ENCODE results near the gene LY86. TPM values are rescaled to one million over a fixed set of nuclear protein-coding genes. Genes with fewer than 3 reads are reported as not detected.

LY86 gene
- total RNA-seq, 3 donors from 2014 or later, result 1.2 to 2.8 (median 1.6) TPM

DNA sequence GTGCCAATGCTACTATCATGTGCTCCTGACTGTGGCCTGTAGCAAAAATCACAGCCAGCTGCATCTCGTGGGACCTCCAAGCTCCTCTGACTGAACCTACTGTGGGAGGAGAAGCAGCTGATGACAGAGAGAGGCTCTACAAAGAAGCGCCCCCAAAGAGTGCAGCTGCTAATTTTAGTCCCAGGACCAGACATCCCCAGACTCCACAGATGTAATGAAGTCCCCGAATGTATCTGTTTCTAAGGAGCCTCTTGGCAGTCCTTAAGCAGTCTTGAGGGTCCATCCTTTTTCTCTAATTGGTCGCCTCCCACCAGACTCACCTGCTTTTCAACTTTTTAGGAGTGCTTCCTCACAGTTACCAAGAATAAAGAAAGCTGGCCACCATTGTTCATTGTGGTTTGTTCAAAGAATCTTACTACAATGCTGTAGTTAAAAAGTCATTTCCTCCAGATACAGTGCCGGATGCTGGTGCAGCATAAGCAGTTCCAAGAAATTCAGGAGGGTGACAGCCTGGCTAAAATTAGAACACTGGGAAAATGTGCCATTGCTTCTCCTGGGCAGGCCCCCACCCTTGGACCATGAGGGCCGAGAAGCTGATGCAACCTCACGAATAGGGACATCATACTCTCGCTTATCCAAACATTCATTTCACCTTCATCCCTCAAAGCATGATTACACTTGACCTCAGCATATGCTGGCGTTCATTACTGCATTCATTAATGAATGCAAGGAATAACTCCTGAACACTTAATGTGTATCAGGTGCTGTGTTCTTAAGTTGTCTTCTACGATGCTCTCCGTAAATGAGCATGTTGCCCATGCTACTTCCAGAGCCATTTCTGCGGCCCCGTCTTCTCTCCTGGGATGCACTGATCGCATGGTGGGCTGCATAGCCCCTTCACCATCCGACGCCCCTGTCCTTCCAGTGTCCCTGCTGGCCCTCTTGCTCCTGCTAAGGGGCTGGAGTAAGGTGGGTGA, 66.4 kb downstream of the LY86 start:
- DNase-seq (no peak), ATAC-seq (no peak)
- Histone ChIP-seq H3K9me3 (no peaks in the 10 kb centered on the region), H3K4me1 (ENCODE audit: low read depth) (no peaks in the 10 kb centered on the region), H3K4me3 (no peak overlapping the region), H3K36me3 (ENCODE audit: low read depth) (no peaks in the 10 kb centered on the region)
- TF ChIP-seq, protein P1, sequence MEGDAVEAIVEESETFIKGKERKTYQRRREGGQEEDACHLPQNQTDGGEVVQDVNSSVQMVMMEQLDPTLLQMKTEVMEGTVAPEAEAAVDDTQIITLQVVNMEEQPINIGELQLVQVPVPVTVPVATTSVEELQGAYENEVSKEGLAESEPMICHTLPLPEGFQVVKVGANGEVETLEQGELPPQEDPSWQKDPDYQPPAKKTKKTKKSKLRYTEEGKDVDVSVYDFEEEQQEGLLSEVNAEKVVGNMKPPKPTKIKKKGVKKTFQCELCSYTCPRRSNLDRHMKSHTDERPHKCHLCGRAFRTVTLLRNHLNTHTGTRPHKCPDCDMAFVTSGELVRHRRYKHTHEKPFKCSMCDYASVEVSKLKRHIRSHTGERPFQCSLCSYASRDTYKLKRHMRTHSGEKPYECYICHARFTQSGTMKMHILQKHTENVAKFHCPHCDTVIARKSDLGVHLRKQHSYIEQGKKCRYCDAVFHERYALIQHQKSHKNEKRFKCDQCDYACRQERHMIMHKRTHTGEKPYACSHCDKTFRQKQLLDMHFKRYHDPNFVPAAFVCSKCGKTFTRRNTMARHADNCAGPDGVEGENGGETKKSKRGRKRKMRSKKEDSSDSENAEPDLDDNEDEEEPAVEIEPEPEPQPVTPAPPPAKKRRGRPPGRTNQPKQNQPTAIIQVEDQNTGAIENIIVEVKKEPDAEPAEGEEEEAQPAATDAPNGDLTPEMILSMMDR (IDR thresholded peaks at IDR 0.05), result no peak
- intact Hi-C loops (cut with DNase I, micrococcal nuclease), result no loop called here

DNA sequence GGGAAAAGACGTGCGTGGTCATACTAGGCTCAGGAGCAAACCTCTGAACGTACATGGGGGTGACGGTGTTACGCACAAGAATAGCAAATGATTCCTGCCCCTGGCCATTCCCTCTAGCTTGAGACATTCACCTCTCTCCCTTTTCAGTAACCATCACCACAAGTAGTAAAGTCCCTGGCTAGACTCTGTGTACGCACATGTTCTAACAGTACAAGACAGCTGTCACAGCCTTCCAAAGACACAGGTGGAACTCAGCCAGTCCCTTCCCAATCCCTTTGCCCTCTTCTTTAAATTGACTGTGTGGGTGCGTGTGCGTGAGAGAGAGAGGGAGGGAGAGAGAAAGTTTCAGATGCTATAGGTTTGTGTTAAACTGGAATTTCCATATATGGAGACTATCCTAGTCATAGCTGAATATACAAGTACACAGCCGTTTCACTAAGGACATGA, 67.3 kb downstream of the LY86 start:
- ATAC-seq (no peak), DNase-seq (no peak)
- intact Hi-C loops (cut with DNase I, micrococcal nuclease), result no loop called here
- TF ChIP-seq, protein P1 (IDR thresholded peaks at IDR 0.05), result no peak
- Histone ChIP-seq H3K9me3 (no peaks in the 10 kb centered on the region), H3K36me3 (ENCODE audit: low read depth) (no peaks in the 10 kb centered on the region), H3K4me3 (no peak overlapping the region), H3K4me1 (ENCODE audit: low read depth) (no peaks in the 10 kb centered on the region)

DNA sequence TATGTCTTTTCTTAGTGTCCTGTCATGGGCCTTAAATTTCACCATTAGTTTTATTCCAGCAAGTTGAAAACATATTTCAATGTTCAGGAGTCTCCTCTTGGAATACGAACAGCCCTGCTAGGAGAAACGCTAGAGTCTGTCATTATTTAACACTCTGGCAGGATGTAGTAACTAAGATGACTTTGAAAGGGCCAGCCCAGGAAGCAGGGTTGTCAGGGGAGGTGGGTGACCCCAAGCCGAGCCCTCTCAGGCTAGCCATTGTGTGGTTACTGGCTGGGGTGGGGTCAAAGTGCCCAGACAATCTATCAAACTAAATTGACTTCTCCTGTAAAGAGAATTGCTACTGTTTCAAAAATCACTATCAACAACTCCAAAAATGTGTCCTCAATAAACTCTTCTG, 67.8 kb downstream of the LY86 start:
- no peak overlapping the region for H3K4me3 ChIP-seq
- H3K4me1 ChIP-seq (ENCODE audit: low read depth), result no peaks in the 10 kb centered on the region

DNA sequence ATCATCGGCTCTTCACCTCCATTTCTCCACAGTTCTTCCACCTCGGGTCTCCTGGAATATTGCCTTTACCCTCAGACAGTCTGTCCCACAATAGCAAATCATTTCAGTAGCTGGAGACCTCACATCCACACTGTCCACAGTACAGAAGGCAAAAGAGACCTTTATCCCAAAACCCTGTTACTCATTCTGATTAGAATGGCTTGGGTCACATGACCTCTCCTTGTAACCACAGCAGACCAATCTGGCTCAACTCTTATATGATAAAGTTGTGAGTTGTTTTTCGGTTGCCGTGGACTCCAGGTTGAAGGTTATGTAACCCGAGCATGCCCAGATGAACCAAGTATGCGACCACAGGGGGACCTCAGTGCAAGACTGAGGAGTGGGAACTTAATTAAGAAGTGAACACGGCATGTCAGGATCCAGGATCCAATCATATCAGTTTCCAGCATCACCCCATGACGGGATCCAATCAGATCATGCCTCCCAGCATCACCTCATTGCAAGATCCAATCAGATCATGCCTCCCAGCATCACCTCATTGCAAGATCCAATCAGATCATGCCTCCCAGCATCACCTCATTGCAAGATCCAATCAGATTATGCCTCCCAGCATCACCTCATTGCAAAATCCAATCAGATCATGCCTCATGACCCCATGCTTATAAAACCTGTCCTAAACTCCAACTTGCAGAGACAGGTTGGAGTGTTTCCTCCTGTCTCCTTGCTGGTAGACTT, 68.7 kb downstream of the LY86 start:
- intact Hi-C loops (cut with DNase I, micrococcal nuclease), result no loop called here
- Histone ChIP-seq H3K36me3 (ENCODE audit: low read depth) (no peaks in the 10 kb centered on the region), H3K9me3 (no peaks in the 10 kb centered on the region), H3K4me3 (no peak overlapping the region), H3K4me1 (ENCODE audit: low read depth) (peaks cover 9% of the 10 kb centered on the region)
- DNase-seq (no peak), ATAC-seq (no peak)
- TF ChIP-seq, protein P1 (IDR thresholded peaks at IDR 0.05), result no peak

More for the DNA sequence above, 67.8 kb downstream of the LY86 start:
- intact Hi-C loops (cut with DNase I, micrococcal nuclease), result no loop called here
- H3K36me3 ChIP-seq (ENCODE audit: low read depth), result no peaks in the 10 kb centered on the region
- ATAC-seq (no peak), DNase-seq (no peak)
- TF ChIP-seq, protein P1 (IDR thresholded peaks at IDR 0.05), result no peak
- H3K9me3 ChIP-seq, result no peaks in the 10 kb centered on the region

DNA sequence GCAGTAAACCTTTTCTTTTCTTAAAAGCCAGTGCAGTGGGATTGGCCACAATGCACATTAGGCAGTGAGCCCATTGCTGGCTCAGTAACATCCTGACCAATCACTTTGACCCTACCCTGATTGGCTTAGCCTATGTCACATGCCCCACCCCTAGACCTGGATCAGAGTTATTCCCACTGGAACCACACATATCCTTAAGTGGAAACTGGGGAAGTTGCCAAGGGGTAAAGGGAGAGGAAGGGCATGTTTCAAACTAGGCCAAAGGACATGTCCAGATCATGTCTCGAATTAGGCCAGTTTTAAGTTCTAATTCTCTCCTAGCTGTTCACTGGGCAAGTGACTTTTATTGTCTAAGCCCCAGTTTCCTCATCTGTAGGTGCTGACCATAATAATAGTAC, 69.3 kb downstream of the LY86 start:
- H3K9me3 ChIP-seq, result no peaks in the 10 kb centered on the region
- H3K36me3 ChIP-seq (ENCODE audit: low read depth), result no peaks in the 10 kb centered on the region
- no peak for DNase-seq
- H3K4me3 ChIP-seq, result no peak overlapping the region
- intact Hi-C loops (cut with DNase I, micrococcal nuclease), result no loop called here
- peaks cover 11% of the 10 kb centered on the region for H3K4me1 ChIP-seq (ENCODE audit: low read depth)
- TF ChIP-seq, protein P1 (IDR thresholded peaks at IDR 0.05), result no peak
- no peak for ATAC-seq

All from mucosa of descending colon (tissue), 3 donors.